Caco-2 (cell line): ENCODE measurements around the gene PVR. TPM values are rescaled to one million over a fixed set of nuclear protein-coding genes. Genes with fewer than 3 reads are reported as not detected.

Experiments
- BruUV-seq: library from RNA; stranded (reverse); fragments of 400-500 nt; replicated peaks from 2 replicates; lab custom pipeline; 2021; lab: Mats Ljungman, UMichigan
- CTCF ChIA-PET: fragments of 300-600 bp; sonication (Branson Sonifier 250); formaldehyde crosslinking; loops from one replicate; lab custom pipeline; 2022; ENCODE audit warnings: antibody characterized with exemption; lab: Charles Lee
- POLR2A ChIA-PET: fragments of 300-600 bp; sonication (Branson Sonifier 250); formaldehyde crosslinking; loops from one replicate; lab custom pipeline; 2022; ENCODE audit warnings: antibody characterized with exemption; lab: Charles Lee
- DNase-seq, 2 experiments: peaks; one replicate each; pipeline versions ENCODE4 v3.0.0 to v3.0.0-alpha.2; 2020 to 2022
- H3K27me3 ChIP-seq: replicated peaks from 2 replicates; pipeline ENCODE4 v1.6.0; 2011; ENCODE audit warnings: low read length; ENCODE audit not compliant: control insufficient read depth, insufficient read depth
- H3K36me3 ChIP-seq: 2 replicates; pipeline ENCODE4 v1.5.1; 2011; ENCODE audit warnings: low read length; ENCODE audit not compliant: control insufficient read depth, insufficient read depth
- H3K4me1 ChIP-seq: fragments of 250-450 bp; sonication (Bioruptor Pico); 2 replicates; pipeline ENCODE4 v1.5.1; 2020; ENCODE audit warnings: mild to moderate bottlenecking
- H3K4me3 ChIP-seq: 2 replicates; pipeline ENCODE4 v1.5.1; 2011; ENCODE audit warnings: low read depth, mild to moderate bottlenecking, control low read depth, low read length
- H3K9me3 ChIP-seq: fragments of 250-450 bp; sonication (Bioruptor Pico); 2 replicates; pipeline ENCODE4 v1.5.1; 2020; ENCODE audit warnings: mild to moderate bottlenecking, moderate library complexity
- H3K27ac Mint-ChIP-seq: one replicate; pipeline ENCODE4 v1.8.0; 2022; ENCODE audit warnings: mixed read lengths; ENCODE audit not compliant: unreplicated experiment
- H3K27me3 Mint-ChIP-seq: one replicate; pipeline ENCODE4 v1.8.0; 2022; ENCODE audit warnings: mixed read lengths; ENCODE audit not compliant: insufficient read depth, unreplicated experiment
- H3K36me3 Mint-ChIP-seq: one replicate; pipeline ENCODE4 v1.8.0; 2022; ENCODE audit warnings: mild to moderate bottlenecking, mixed read lengths; ENCODE audit not compliant: insufficient read depth, unreplicated experiment
- H3K4me1 Mint-ChIP-seq: one replicate; pipeline ENCODE4 v1.8.0; 2022; ENCODE audit warnings: low read depth, mixed read lengths; ENCODE audit not compliant: unreplicated experiment
- H3K4me3 Mint-ChIP-seq: one replicate; pipeline ENCODE4 v1.8.0; 2022; ENCODE audit warnings: mild to moderate bottlenecking, moderate library complexity, mixed read lengths; ENCODE audit not compliant: unreplicated experiment
- H3K9me3 Mint-ChIP-seq: one replicate; pipeline ENCODE4 v1.8.0; 2022; ENCODE audit warnings: mixed read lengths; ENCODE audit not compliant: unreplicated experiment
- intact Hi-C: fragments of 100-400 bp; cut with micrococcal nuclease; formaldehyde crosslinking; loops from one replicate; pipeline ENCODE4 v1.10.0; 2022; ENCODE audit not compliant: unreplicated experiment
- total RNA-seq: library from RNA; stranded (reverse); gene quantifications from 2 replicates; pipeline ENCODE4 v1.2.3, GENCODE V29; 2022
- TF ChIP-seq, protein P1 (sequence below), 2 experiments: fragments of 200-600 bp in 1 of 2; IDR thresholded peaks; 1 replicate in 1 of 2; 2 replicates in 1 of 2; pipeline versions ENCODE4 v1.5.1 to v1.8.0; 2011 to 2022; ENCODE audit warnings: antibody characterized with exemption in 1 of 2, control low read depth in 1 of 2, inconsistent platforms in 1 of 2, low read depth in 1 of 2, low read length in 1 of 2, mild to moderate bottlenecking in 1 of 2, moderate library complexity in 1 of 2; ENCODE audit not compliant: insufficient read depth in 1 of 2, severe bottlenecking in 1 of 2, unreplicated experiment in 1 of 2

PVR gene
- total RNA-seq, 1 experiment from 2014 or later = 86.5 TPM

DNA sequence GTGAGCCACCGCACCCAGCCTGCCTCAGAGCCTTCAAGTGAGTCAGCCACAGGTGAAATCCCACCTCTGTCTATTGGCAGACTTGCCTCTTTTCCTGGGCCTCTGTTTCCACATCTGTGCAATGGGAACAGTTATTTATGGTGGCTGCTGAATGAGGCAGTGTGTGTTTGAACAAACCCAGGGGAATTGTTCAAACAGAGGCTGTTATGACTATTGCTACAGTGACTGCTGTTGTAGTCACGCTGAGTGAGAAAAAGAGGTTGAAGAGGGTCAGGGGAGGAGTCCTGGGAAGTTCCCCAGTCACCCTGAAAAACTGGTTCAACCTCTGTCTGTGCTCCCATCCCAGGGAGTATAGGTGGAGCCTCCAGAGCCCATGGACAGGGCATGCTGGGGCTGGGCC lies 27.7 kb downstream of the PVR start, which contains the start of gene CEACAM19:
Gene CEACAM19, plus strand, starts transcription at position 83 of the 400 bp plus-strand sequence. CDS start 450 bp downstream, outside the sequence.
- H3K36me3 Mint-ChIP-seq = peaks cover 6% of the 10 kb centered on the region
- no peaks in the 10 kb centered on the region for H3K27me3 Mint-ChIP-seq
- no peak within 1 kb of the TSS for H3K27ac Mint-ChIP-seq
- CTCF ChIA-PET = interaction anchor here (1.3 kb wide), 1 partner anchor 14 kb away, joined by 3 read pairs; no protein-coding TSS in a partner anchor
- H3K4me3 Mint-ChIP-seq = no peak within 1 kb of the TSS
- H3K9me3 Mint-ChIP-seq = no peaks in the 10 kb centered on the region
- H3K27me3 ChIP-seq = no peaks in the 10 kb centered on the region
- no peaks in the 10 kb centered on the region for H3K9me3 ChIP-seq
- H3K4me1 Mint-ChIP-seq = no peaks in the 10 kb centered on the region
- H3K36me3 ChIP-seq = no peaks in the 10 kb centered on the region
- H3K4me3 ChIP-seq = no peak within 1 kb of the TSS
- intact Hi-C loops = no loop called here
- no peaks in the 10 kb centered on the region for H3K4me1 ChIP-seq
- DNase-seq = peak in 1 of 2 experiments; percentile 43
- TF ChIP-seq, protein P1, sequence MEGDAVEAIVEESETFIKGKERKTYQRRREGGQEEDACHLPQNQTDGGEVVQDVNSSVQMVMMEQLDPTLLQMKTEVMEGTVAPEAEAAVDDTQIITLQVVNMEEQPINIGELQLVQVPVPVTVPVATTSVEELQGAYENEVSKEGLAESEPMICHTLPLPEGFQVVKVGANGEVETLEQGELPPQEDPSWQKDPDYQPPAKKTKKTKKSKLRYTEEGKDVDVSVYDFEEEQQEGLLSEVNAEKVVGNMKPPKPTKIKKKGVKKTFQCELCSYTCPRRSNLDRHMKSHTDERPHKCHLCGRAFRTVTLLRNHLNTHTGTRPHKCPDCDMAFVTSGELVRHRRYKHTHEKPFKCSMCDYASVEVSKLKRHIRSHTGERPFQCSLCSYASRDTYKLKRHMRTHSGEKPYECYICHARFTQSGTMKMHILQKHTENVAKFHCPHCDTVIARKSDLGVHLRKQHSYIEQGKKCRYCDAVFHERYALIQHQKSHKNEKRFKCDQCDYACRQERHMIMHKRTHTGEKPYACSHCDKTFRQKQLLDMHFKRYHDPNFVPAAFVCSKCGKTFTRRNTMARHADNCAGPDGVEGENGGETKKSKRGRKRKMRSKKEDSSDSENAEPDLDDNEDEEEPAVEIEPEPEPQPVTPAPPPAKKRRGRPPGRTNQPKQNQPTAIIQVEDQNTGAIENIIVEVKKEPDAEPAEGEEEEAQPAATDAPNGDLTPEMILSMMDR (IDR thresholded peaks at IDR 0.05; ENCODE audit: insufficient read depth in 1 of 2, low read depth in 1 of 2, low read length in 1 of 2, severe bottlenecking in 1 of 2, unreplicated experiment in 1 of 2) = no peak
- POLR2A ChIA-PET = no interaction called here
- no TSS peak for BruUV-seq

DNA sequence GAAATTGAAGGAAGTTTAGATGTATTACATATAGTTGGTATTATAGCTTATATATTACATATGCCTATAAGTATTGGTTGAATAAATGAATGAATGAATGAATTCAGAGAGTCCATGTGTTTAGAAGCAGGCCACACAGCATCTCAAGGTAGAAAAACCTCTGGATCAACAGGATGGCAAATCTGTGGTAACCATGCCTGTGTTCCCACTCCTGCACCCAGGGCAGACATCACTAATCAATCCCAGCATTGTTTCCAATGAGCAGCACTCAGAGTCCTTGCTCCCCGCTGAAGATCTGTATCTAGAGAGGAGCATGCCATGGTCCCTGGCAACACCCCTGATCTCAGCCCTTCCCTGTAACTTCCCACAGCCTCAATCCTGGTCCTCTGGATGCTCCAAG lies 28.5 kb downstream of the PVR start:
- no peaks in the 10 kb centered on the region for H3K27me3 Mint-ChIP-seq
- no peak overlapping the region for H3K27ac Mint-ChIP-seq
- DNase-seq = no peak
- H3K36me3 Mint-ChIP-seq = peaks cover 6% of the 10 kb centered on the region
- CTCF ChIA-PET = interaction anchor here (1.3 kb wide), 1 partner anchor 15 kb away, joined by 3 read pairs; no protein-coding TSS in a partner anchor
- H3K4me1 Mint-ChIP-seq = peaks cover 4% of the 10 kb centered on the region
- no peaks in the 10 kb centered on the region for H3K36me3 ChIP-seq
- H3K9me3 Mint-ChIP-seq = no peaks in the 10 kb centered on the region
- intact Hi-C loops = no loop called here
- no peaks in the 10 kb centered on the region for H3K9me3 ChIP-seq
- H3K4me3 Mint-ChIP-seq = no peak overlapping the region
- POLR2A ChIA-PET = interaction anchor here (0.6 kb wide), 1 partner anchor 100 kb away, joined by 3 read pairs; no protein-coding TSS in a partner anchor
- TF ChIP-seq, protein P1 (IDR thresholded peaks at IDR 0.05; ENCODE audit: insufficient read depth in 1 of 2, low read depth in 1 of 2, low read length in 1 of 2, severe bottlenecking in 1 of 2, unreplicated experiment in 1 of 2) = no peak
- H3K4me3 ChIP-seq = no peak overlapping the region
- no TSS peak for BruUV-seq
- peaks cover 6% of the 10 kb centered on the region for H3K4me1 ChIP-seq
- H3K27me3 ChIP-seq = no peaks in the 10 kb centered on the region

DNA sequence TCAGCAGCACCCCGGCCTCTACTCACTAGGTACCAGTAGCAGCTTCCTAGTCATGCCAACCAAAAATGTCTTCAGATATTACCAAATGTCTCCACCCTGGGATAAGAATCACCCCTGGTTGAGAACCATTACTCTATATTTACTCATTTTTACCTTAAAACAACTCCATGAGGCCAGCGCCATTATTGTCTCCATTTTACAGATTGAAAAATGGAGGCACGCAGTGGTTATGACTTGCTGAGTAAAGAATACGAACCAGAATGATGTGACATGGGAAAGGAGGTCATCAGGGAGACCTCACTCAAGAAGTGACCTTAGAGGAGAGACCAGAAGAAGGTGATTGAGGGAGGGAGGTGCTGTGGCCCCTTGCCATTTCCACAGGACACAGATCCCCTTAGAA lies 29.8 kb downstream of the PVR start:
- peaks cover 6% of the 10 kb centered on the region for H3K36me3 Mint-ChIP-seq
- no peak overlapping the region for H3K4me3 ChIP-seq
- ChIA-PET CTCF (no interaction called here), POLR2A (no interaction called here)
- no peaks in the 10 kb centered on the region for H3K27me3 Mint-ChIP-seq
- no TSS peak for BruUV-seq
- no peak overlapping the region for H3K27ac Mint-ChIP-seq
- H3K9me3 Mint-ChIP-seq = no peaks in the 10 kb centered on the region
- H3K4me1 Mint-ChIP-seq = peaks cover 8% of the 10 kb centered on the region
- no peak overlapping the region for H3K4me3 Mint-ChIP-seq
- H3K9me3 ChIP-seq = no peaks in the 10 kb centered on the region
- TF ChIP-seq, protein P1 (IDR thresholded peaks at IDR 0.05; ENCODE audit: insufficient read depth in 1 of 2, low read depth in 1 of 2, low read length in 1 of 2, severe bottlenecking in 1 of 2, unreplicated experiment in 1 of 2) = no peak
- H3K36me3 ChIP-seq = no peaks in the 10 kb centered on the region
- intact Hi-C loops = no loop called here
- peaks cover 16% of the 10 kb centered on the region for H3K4me1 ChIP-seq
- H3K27me3 ChIP-seq = no peaks in the 10 kb centered on the region
- no peak for DNase-seq
